ENCODE results near the gene CCDC174. TPM values are rescaled to one million over a fixed set of nuclear protein-coding genes. Genes with fewer than 3 reads are reported as not detected.
"Not testable (repeated sequence)": the region's sequence is repeated elsewhere in the genome, so short reads cannot be mapped to it uniquely, and the experiment has no call there.

CCDC174 gene
- total RNA-seq, 1 donor from 2014 or later: 29.9 TPM

- DNase-seq (ENCODE audit: low spot score): not testable (repeated sequence)
These were observed 872 bp downstream of the CCDC174 start for GRCh38 chr3:14652360-14652907.

DNA sequence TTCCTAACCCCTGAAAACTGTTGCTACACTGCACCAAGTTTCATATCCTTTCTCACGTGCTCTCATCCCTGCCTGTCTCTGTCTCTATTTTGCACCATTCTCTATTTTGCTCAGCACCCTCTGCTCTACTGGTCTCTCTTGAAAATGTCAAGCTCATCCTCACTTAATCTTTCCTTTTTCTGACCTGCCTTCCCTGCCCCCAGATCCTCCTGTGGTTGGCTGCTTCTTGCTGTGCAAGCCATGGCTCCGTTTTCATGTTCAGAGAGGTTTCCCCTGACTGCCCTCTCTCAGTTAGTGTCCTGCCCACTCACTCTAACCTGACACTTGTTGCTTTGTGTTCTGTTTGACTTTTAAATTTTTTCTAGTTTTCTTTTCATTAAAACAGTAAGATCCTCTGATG lies 6.0 kb downstream of the CCDC174 start:
- DNase-seq (ENCODE audit: low spot score): no peak

- no peak for DNase-seq (ENCODE audit: low spot score)
These were observed 7.4 kb downstream of the CCDC174 start for GRCh38 chr3:14658978-14659377.

DNA sequence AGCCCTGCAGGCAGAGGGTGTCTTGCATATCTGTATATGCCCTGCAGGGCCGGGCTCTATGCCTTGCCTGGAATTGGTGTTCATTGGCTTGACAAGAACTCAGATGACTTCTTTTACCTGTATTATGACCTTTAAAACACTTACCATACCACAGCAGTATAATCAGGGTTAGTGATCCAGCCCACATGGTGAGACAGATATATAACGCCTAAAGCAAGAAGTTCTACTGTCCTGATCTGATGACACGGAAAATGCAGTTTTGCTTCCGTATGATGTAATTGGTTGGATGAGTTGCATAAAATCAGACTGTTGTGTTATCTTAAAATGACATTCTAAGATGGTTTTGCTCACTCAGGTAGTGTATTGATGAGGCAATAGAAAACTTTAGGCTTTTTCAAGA lies 9.4 kb downstream of the CCDC174 start:
- no peak for DNase-seq (ENCODE audit: low spot score)

DNA sequence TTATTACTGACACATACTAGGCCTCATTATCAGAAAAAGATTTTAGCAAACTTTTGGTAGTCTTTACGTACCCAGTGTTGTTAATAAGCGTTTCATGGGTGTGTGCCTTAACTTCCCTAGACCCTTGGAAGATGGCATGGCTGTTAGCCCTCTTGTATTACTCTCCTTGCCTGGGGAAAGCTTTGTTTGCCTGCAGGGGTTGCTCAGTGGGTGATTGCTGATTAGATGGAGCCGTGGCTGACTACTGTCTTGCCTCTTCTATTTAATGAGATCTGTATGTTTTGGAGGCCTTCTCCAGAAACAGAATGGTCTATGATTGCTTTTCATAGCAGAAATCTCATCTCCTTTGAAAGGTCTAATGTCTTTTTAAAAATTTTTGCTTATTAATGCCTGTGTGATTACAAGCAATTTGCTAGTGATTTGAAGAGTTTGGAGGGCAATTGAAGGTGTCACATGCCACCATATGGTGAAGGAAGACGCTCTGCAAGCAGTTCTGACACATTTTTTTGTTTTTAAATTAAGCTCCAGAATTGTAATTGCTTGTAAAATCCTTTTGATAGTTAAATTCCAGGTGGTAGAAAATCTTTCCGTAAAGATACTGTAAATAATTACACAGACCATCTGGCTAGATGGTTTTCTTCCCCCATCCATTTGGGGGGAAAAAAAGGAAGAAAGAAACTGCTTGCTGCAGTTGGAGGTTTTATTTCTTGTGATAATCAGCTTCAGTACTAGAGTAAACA lies 12.0 kb downstream of the CCDC174 start:
- DNase-seq (ENCODE audit: low spot score): no peak

GRCh38 chr3:14664170-14664569 lies 12.6 kb downstream of the CCDC174 start:
- no peak for DNase-seq (ENCODE audit: low spot score)

DNA sequence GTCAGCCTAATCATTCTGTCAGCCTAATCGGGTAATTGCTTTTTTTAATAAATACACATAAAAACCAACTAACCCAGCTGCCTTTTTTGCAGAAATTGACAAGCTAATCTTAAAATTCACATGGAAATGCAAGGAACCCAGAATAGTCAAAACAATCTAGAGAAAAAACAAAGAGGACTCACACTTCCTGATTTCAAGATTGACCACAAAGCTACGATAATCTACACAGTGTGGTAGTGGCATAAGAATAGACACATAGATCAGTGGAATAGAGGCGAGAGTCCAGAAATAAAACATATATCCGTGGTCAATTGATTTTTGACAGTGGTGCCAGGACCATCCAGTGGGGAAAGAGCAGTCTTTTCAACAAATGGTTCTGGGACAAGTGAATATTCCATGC lies 21.0 kb downstream of the CCDC174 start:
- no peak for DNase-seq (ENCODE audit: low spot score)

GRCh38 chr3:14674841-14675240 lies 23.3 kb downstream of the CCDC174 start, which contains the start of gene C3orf20:
TSS of gene C3orf20 (plus strand) at chr3:14675141. CDS start at chr3:14682714, 7,573 bp downstream.
- no peak for DNase-seq (ENCODE audit: low spot score)

DNA sequence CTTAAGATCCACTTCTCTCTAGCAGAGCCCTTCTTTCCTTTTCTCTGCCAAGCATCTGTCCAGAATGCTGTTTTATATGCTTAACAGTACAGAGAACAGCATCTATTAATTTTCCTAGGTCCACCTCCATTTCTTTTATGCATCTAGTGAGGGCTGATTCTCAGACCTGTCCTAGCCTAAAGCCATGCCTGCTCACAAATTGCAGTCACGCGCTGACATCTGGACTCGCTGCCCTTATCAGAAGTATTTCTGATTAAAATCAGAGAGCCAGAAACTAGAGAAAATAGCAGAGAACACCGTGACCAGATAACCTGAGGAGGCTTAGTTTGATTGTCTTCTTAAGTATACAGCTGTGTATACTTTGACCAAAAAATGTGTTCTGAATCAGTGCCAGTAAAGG lies 25.3 kb downstream of the CCDC174 start:
- DNase-seq (ENCODE audit: low spot score): no peak

DNA sequence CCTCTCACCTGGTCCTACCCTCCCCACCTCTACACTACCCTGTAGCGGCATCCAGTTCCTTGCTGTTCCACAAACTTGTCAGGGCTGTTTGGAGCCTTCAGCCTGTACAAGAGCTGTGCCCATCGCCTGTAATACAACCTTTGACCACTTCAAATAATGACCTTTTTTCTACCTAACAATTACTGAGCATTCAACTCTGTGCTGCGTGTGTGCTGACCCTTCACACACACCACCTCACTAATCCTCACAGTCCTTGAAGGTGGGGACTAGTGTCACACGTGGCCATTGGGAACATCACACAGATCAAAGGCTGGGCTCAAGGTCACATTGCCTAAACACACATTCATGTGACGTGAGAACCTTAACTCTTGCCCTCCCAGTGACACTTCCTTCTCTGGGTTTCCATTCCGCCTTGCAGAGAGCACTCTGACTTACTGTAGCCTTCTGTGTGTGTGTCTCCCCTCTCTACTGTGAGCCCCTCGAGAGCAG lies 26.5 kb downstream of the CCDC174 start:
- DNase-seq (ENCODE audit: low spot score): no peak

DNA sequence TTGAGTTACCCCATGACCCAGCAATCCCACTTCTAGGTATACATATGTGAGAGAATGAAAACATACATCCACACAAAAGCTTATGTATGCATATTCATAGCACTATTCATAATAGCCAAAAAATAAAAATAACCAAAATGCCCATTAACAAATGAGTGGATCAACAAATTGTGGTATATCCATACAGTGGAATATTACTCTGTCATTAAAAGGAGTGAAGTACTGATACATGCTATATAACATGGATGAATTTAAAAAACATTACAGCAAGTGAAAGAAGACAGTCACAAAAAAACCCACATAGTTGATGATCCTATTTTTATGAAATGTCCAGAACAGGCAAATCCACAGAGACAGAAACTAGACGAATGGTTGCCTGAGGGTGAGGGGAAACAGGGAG lies 28.6 kb downstream of the CCDC174 start:
- no peak for DNase-seq (ENCODE audit: low spot score)

- no peak for DNase-seq (ENCODE audit: low spot score)
These were observed 29.2 kb downstream of the CCDC174 start for GRCh38 chr3:14680716-14681115.

GRCh38 chr3:14684447-14684846 lies 32.9 kb downstream of the CCDC174 start:
- no peak for DNase-seq (ENCODE audit: low spot score)

DNA sequence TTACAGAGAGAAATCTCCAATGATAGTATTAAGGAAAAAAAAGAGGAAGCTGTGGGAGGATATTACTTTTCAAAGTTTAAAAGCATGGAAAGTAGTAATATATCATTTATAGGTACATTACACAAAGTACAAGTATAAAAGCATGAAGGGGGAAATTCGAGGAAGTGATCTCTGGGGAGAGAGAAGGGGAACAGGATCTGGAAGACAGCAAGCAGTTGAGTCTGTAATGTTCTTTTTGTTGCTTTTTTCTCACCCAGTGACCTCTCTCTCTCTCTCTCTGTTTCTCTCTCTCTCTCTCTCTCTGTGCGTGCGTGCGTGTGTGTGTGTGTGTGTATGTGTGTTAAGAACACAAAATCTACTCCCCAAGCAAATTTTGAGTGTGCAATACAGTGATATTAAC lies 33.6 kb downstream of the CCDC174 start:
- no peak for DNase-seq (ENCODE audit: low spot score)

DNA sequence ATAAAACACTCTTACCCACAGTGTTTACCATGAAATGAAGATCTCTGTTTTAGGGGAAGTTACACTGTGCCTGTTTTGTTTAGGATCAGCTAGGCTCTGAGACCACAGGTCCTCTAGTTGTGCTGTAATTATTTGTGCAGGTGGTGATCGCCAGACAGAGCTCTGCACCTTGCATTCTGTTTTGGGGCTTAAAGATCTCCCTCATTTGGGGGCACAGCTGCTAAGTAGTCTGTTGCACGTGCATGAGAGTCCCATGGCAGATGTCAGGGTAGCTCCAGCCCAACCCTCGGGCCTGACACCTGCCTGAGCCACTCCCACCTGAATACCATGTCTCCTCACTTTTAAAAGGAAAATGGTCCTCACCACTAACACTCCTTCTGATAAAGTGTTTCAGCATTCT lies 35.8 kb downstream of the CCDC174 start:
- DNase-seq (ENCODE audit: low spot score): no peak

- no peak for DNase-seq (ENCODE audit: low spot score)
These were observed 37.0 kb downstream of the CCDC174 start for GRCh38 chr3:14688525-14688924.

GRCh38 chr3:14689247-14689980 lies 37.9 kb downstream of the CCDC174 start:
- DNase-seq (ENCODE audit: low spot score): no peak

DNA sequence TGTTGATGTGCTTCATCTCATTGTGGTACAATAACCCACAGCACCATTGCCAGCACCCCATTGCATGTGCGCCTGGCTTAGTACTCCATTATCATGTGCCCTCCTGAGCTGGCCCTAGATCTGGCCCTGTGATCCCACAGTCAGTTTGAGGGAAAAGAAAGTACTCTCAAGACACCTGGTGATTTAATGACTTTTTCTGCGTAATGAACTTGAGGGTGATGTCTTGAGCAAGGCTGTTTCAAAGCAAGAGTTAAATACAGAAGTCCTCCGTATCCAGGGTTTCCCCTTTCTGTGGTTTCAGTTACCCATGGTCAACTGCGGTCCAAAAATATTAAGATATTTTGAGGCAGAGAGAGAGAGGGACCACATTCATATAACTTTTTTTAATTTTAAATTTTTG lies 39.7 kb downstream of the CCDC174 start:
- no peak for DNase-seq (ENCODE audit: low spot score)

DNA sequence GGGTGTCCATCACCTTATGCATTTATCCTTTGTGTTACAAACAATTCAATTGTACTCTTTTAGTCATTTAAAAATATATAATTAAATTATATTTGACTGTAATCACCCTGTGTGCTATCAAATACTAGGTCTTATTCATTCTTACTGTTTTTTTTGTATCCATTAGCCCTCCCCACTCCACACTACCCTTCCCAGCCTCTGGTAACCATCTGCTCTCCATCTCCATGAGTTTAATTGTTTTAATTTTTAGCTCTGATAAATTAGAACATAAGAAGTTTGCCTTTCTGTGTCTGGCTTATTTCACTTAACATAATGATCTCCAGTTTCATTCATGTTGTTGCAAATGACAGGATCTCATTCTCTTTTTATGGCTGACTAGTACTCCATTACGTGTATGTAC lies 40.2 kb downstream of the CCDC174 start:
- DNase-seq (ENCODE audit: low spot score): no peak

DNA sequence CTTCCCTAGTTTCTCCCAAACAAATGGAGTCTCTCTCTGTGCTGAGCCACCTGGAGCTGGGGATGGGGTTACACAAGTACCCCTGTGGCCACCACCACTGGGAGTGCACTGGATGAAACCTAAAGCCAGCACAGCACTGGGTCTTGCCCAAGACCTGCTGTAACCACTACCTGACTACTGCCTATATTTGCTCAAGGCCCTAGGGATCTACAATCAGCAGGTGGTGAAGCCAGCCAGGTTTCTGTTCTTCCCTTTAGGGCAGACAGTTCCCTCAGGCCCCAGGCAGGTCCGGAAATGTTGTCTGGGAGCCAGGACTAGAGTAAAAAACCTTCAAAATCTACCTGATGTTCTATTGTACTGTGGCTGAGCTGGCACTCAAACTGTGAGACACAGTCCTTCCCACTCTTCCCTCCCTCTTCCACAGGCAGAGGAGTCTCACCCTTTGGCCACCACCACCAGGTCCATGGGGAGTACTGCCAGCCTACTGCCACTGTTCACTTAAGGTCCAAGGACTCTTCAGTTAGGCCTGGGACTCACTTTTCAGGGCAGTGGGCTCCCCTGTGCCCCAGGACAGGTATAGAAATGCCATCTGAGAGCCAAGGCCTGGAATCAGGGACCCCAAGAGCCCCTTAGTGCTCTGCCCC lies 47.2 kb downstream of the CCDC174 start:
- no peak for DNase-seq (ENCODE audit: low spot score)

DNA sequence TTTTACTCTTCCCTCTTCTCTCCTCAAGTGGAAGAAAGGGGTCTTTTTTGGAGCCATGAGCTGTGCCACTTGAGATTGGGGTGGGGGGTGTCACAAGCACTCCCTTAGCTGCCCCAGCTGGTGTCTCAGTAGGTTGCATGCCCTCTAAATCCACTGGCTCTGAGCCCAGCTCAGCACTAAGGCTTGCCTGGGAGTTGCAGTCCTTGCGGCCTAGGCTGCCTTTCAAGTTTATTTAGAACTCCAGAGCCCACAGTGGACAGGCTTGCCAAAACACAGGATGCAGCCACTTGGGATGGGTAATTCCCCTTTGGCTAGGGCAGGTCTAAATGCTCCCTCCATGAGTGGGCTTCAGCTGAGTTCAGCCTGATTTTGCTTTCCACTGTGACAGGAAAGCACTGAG lies 48.1 kb downstream of the CCDC174 start:
- no peak for DNase-seq (ENCODE audit: low spot score)

DNA sequence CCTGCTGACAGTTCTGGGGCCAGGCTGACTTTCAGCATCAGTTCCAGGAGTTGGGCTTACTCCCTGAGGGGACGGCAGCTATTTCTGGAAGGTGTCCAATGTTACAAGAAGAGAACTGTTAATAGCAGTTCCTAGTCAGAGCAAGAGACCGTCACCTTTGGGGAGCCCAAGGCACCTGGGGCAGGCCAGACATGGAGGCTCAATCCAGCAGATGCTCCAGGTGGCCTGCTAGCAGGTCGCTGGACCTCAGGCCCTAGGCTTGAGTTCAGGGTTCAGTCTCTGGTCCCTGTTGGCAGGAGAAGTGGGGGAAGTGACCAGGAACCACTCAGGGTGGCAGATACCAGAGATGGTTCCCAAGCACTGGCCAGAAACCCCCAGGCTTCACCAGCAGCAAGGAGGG lies 49.3 kb downstream of the CCDC174 start:
- no peak for DNase-seq (ENCODE audit: low spot score)

Data from ureter (tissue), 1 donor.